Osteoblast (primary cell): ENCODE results near the gene BCAS3. TPM values are rescaled to one million over a fixed set of nuclear protein-coding genes. Genes with fewer than 3 reads are reported as not detected.

Experiments used
- DNase-seq: peaks from one replicate; pipeline ENCODE4 v3.0.0; 2011; ENCODE audit warnings: low spot score, mixed read lengths; ENCODE audit not compliant: insufficient read length; ENCODE audit errors: missing footprints
- H2AFZ ChIP-seq: 2 replicates; pipeline ENCODE4 v1.6.0; 2011; ENCODE audit warnings: mild to moderate bottlenecking, low read length
- H3K27ac ChIP-seq: 2 replicates; pipeline ENCODE4 v1.5.1; 2011; ENCODE audit warnings: mild to moderate bottlenecking, low read depth, low read length, moderate library complexity
- H3K27me3 ChIP-seq: 2 replicates; pipeline ENCODE4 v1.6.0; 2012; ENCODE audit warnings: mild to moderate bottlenecking, control low read depth, inconsistent platforms, low read length, moderate library complexity; ENCODE audit not compliant: insufficient read depth
- H3K36me3 ChIP-seq: 2 replicates; pipeline ENCODE4 v1.5.1; 2011; ENCODE audit warnings: mild to moderate bottlenecking, low read length, control low read depth, moderate library complexity; ENCODE audit not compliant: insufficient read depth
- H3K4me1 ChIP-seq: 2 replicates; pipeline ENCODE4 v1.5.1; 2011; ENCODE audit warnings: mild to moderate bottlenecking, low read length, control low read depth, moderate library complexity; ENCODE audit not compliant: insufficient read depth
- H3K4me2 ChIP-seq: 2 replicates; pipeline ENCODE4 v1.6.0; 2011; ENCODE audit warnings: mild to moderate bottlenecking, low read length; ENCODE audit not compliant: insufficient read depth
- H3K4me3 ChIP-seq: fragments of 200-600 bp; sonication (generic); 3 replicates; pipeline ENCODE4 v1.5.1; 2012; ENCODE audit warnings: mild to moderate bottlenecking, low read length, inconsistent platforms; ENCODE audit not compliant: insufficient read depth
- H3K79me2 ChIP-seq: 2 replicates; pipeline ENCODE4 v1.6.0; 2012; ENCODE audit warnings: mild to moderate bottlenecking, low read length, control low read depth, inconsistent platforms; ENCODE audit not compliant: insufficient read depth
- H3K9me3 ChIP-seq: 2 replicates; pipeline ENCODE4 v1.5.1; 2011; ENCODE audit warnings: low read depth, low read length, control low read depth
- H4K20me1 ChIP-seq: 2 replicates; pipeline ENCODE4 v1.6.0; 2012; ENCODE audit warnings: mild to moderate bottlenecking, low read length, control low read depth; ENCODE audit not compliant: insufficient read depth
- CTCF ChIP-seq: IDR thresholded peaks from 2 replicates; pipeline ENCODE4 v1.5.1; 2011; ENCODE audit warnings: mild to moderate bottlenecking, low read depth, low read length, moderate library complexity; ENCODE audit errors: extremely low read depth
- total RNA-seq: library from RNA; depleted of rRNA; stranded (reverse); fragments of >200 nt; gene quantifications from 2 replicates; pipeline ENCODE4 v1.2.3, GENCODE V29; 2012

The BCAS3 gene
- total RNA-seq, 1 donor: 31.5 TPM

- TF ChIP-seq CTCF: no peak
- no peak for DNase-seq
- Histone ChIP-seq H3K4me2 (no peak overlapping the region), H2AFZ (no peak overlapping the region), H3K9me3 (no peaks in the 10 kb centered on the region), H3K36me3 (no peaks in the 10 kb centered on the region), H3K27me3 (no peaks in the 10 kb centered on the region), H4K20me1 (no peaks in the 10 kb centered on the region), H3K27ac (peak overlapping the region; percentile 75), H3K79me2 (no peaks in the 10 kb centered on the region), H3K4me3 (no peak overlapping the region), H3K4me1 (peaks cover 9% of the 10 kb centered on the region)
Observed at GRCh38 chr17:61075988-61076387, 398.3 kb downstream of the BCAS3 start.

GRCh38 chr17:61076621-61077031 is 399.0 kb downstream of the BCAS3 start:
- Histone ChIP-seq H3K9me3 (no peaks in the 10 kb centered on the region), H3K4me2 (peak overlapping the region; percentile 24), H3K4me1 (peaks cover 9% of the 10 kb centered on the region), H2AFZ (no peak overlapping the region), H3K27ac (peak overlapping the region; percentile 75), H4K20me1 (no peaks in the 10 kb centered on the region), H3K4me3 (no peak overlapping the region), H3K36me3 (no peaks in the 10 kb centered on the region), H3K79me2 (no peaks in the 10 kb centered on the region), H3K27me3 (no peaks in the 10 kb centered on the region)
- peak; percentile 51 for DNase-seq
- no peak for TF ChIP-seq CTCF

- DNase-seq: no peak
- Histone ChIP-seq H2AFZ (no peak overlapping the region), H3K36me3 (no peaks in the 10 kb centered on the region), H4K20me1 (no peaks in the 10 kb centered on the region), H3K9me3 (no peaks in the 10 kb centered on the region), H3K79me2 (no peaks in the 10 kb centered on the region), H3K4me2 (no peak overlapping the region), H3K27me3 (no peaks in the 10 kb centered on the region), H3K4me1 (no peaks in the 10 kb centered on the region), H3K4me3 (no peak overlapping the region), H3K27ac (no peak overlapping the region)
- TF ChIP-seq CTCF: no peak
Observed at GRCh38 chr17:61081959-61082358, 404.3 kb downstream of the BCAS3 start.

- no peak for TF ChIP-seq CTCF
- no peaks in the 10 kb centered on the region for H3K27me3 ChIP-seq
Observed at GRCh38 chr17:61084260-61084659, 406.6 kb downstream of the BCAS3 start.

More at GRCh38 chr17:61084260-61084659, 406.6 kb downstream of the BCAS3 start:
- no peak overlapping the region for H3K27ac ChIP-seq
- no peak overlapping the region for H2AFZ ChIP-seq
- no peak for DNase-seq
- no peaks in the 10 kb centered on the region for H3K4me1 ChIP-seq
- no peak overlapping the region for H3K4me3 ChIP-seq
- H3K9me3 ChIP-seq: no peaks in the 10 kb centered on the region
- no peak overlapping the region for H3K4me2 ChIP-seq
- no peaks in the 10 kb centered on the region for H3K79me2 ChIP-seq
- no peaks in the 10 kb centered on the region for H4K20me1 ChIP-seq
- no peaks in the 10 kb centered on the region for H3K36me3 ChIP-seq
